ENCODE measurements around the gene BICD1.
"Not testable (repeated sequence)": the region's sequence is repeated elsewhere in the genome, so short reads cannot be mapped to it uniquely, and the experiment has no call there.

Gene BICD1

GRCh38 chr12:32196250-32197198, 89.9 kb downstream of the BICD1 start:
- no peak for FAIRE-seq

GRCh38 chr12:32197421-32197820, 90.8 kb downstream of the BICD1 start:
- FAIRE-seq, result no peak

- FAIRE-seq, result no peak
Observed at GRCh38 chr12:32198555-32198954, 91.9 kb downstream of the BICD1 start.

GRCh38 chr12:32201096-32201495, 94.4 kb downstream of the BICD1 start:
- no peak for FAIRE-seq

- FAIRE-seq, result no peak
Observed at GRCh38 chr12:32201976-32202375, 95.3 kb downstream of the BICD1 start.

GRCh38 chr12:32205731-32206130, 99.1 kb downstream of the BICD1 start:
- no peak for FAIRE-seq

GRCh38 chr12:32208355-32208754, 101.7 kb downstream of the BICD1 start:
- no peak for FAIRE-seq

GRCh38 chr12:32211066-32211899, 104.6 kb downstream of the BICD1 start:
- FAIRE-seq, result no peak

GRCh38 chr12:32211900-32212156, 105.2 kb downstream of the BICD1 start:
- no peak for FAIRE-seq

- FAIRE-seq, result no peak
Observed at GRCh38 chr12:32214723-32215122, 108.1 kb downstream of the BICD1 start.

- FAIRE-seq, result no peak
Observed at GRCh38 chr12:32217354-32218310, 111.0 kb downstream of the BICD1 start.

- FAIRE-seq, result no peak
Observed at GRCh38 chr12:32223941-32224340, 117.3 kb downstream of the BICD1 start.

- no peak for FAIRE-seq
Observed at GRCh38 chr12:32226768-32227167, 120.1 kb downstream of the BICD1 start.

- FAIRE-seq, result no peak
Observed at GRCh38 chr12:32229971-32230612, 123.4 kb downstream of the BICD1 start.

GRCh38 chr12:32230613-32230993, 124.0 kb downstream of the BICD1 start:
- FAIRE-seq, result no peak

GRCh38 chr12:32231361-32231760, 124.7 kb downstream of the BICD1 start:
- FAIRE-seq, result not testable (repeated sequence)

- no peak for FAIRE-seq
Observed at GRCh38 chr12:32233568-32233967, 126.9 kb downstream of the BICD1 start.

GRCh38 chr12:32235251-32235650, 128.6 kb downstream of the BICD1 start:
- FAIRE-seq, result no peak

GRCh38 chr12:32240162-32240561, 133.5 kb downstream of the BICD1 start:
- no peak for FAIRE-seq

- FAIRE-seq, result no peak
Observed at GRCh38 chr12:32240831-32241230, 134.2 kb downstream of the BICD1 start.

- no peak for FAIRE-seq
Observed at GRCh38 chr12:32242641-32243040, 136.0 kb downstream of the BICD1 start.

GRCh38 chr12:32248441-32249140, 141.9 kb downstream of the BICD1 start:
- FAIRE-seq, result no peak

Measured in TTC549 (cell line).